Measurements from ENCODE around the gene FLAD1. TPM values are rescaled to one million over a fixed set of nuclear protein-coding genes. Genes with fewer than 3 reads are reported as not detected.

The FLAD1 gene
- total and polyA plus RNA-seq, 2 of the 8 experiments (the other 6 are each of a cell fraction or from before 2014, with no cell fraction given) = 104 to 143 TPM

GRCh38 chr1:154951901-154952657 lies 31.1 kb upstream of the FLAD1 start:
- Histone ChIP-seq H3K14ac (ENCODE audit: insufficient read length) (no peak overlapping the region), H3K18ac (ENCODE audit: extremely low read depth, low read length) (no peak overlapping the region), H3K9ac (replicated peaks in 1 of 4; ENCODE audit: extremely low read depth in 1 of 4, low read depth in 3 of 4, low read length in 3 of 4) (no peak overlapping the region), H2BK120ac (replicated peaks; ENCODE audit: low read depth, low read length) (no peak overlapping the region), H4K5ac (ENCODE audit: insufficient read length, low read depth, low read length) (no peak overlapping the region), H2BK15ac (ENCODE audit: low read length) (no peak overlapping the region), H3K79me1 (ENCODE audit: low read depth, low read length) (0 out of 2 replicates have a peak, but pooled peaks cover 6% of the 10 kb centered on the region), H2AFZ (ENCODE audit: low read length) (no peak overlapping the region), H4K20me1 (replicated peaks in 1 of 2; ENCODE audit: control insufficient read depth in 1 of 2, insufficient read depth in 2 of 2, low read length in 2 of 2) (peaks cover 1 to 8% of the 10 kb centered on the region in 2 experiments), H2BK5ac (ENCODE audit: low read depth, low read length) (no peak overlapping the region), H3K79me2 (ENCODE audit: control insufficient read depth in 1 of 2, insufficient read depth in 2 of 2, low read length in 2 of 2) (peaks cover 0 to 3% of the 10 kb centered on the region in 2 experiments; a peak in 2 of 4 replicates), H4K8ac (ENCODE audit: extremely low read depth, insufficient read depth, low read length) (peak overlapping the region; percentile 45; the same call in 1 of the 2 replicates), H3K56ac (replicated peaks; ENCODE audit: insufficient read length, low read depth, low read length) (no peak overlapping the region), H3K36me3 (ENCODE audit: control insufficient read depth in 2 of 4, insufficient read depth in 4 of 4, low read length in 3 of 4) (peaks cover 0 to 4% (median 0%) of the 10 kb centered on the region in 4 experiments; a peak in 1 of 8 replicates), H3K4ac (replicated peaks; ENCODE audit: insufficient read length, low read depth, low read length) (no peak overlapping the region), H3K4me2 (ENCODE audit: insufficient read depth in 1 of 2, low read depth in 2 of 2, low read length in 2 of 2) (no peak overlapping the region), H4K91ac (replicated peaks; ENCODE audit: insufficient read length, low read length) (no peak overlapping the region), H3K27me3 (replicated peaks in 1 of 4; ENCODE audit: control insufficient read depth in 3 of 4, extremely low read depth in 1 of 4, insufficient read depth in 3 of 4, low read length in 3 of 4) (no peaks in the 10 kb centered on the region; a peak in 1 of 7 replicates), H3K4me3 (ENCODE audit: extremely low read depth in 1 of 4, insufficient read depth in 2 of 4, low read depth in 3 of 4, low read length in 4 of 4) (no peak overlapping the region), H3K9me3 (ENCODE audit: insufficient read depth in 2 of 2, low read depth in 1 of 2, low read length in 1 of 2) (no peaks in the 10 kb centered on the region), H3K23me2 (ENCODE audit: low read depth, low read length) (peaks cover 5% of the 10 kb centered on the region), H2BK20ac (ENCODE audit: low read length) (no peak overlapping the region), H3K27ac (ENCODE audit: low read depth, low read length) (no peak overlapping the region), H2AK5ac (ENCODE audit: low read depth, low read length) (no peak overlapping the region), H3K23ac (ENCODE audit: insufficient read length) (no peak overlapping the region), H2BK12ac (ENCODE audit: low read depth, low read length) (no peak overlapping the region), H3K4me1 (replicated peaks in 1 of 4; ENCODE audit: control insufficient read depth in 3 of 4, insufficient read depth in 4 of 4, low read length in 3 of 4) (peaks cover 0 to 27% (median 6%) of the 10 kb centered on the region in 4 experiments; a peak in 6 of 7 replicates)
- ChIA-PET CTCF (ENCODE audit: partially characterized antibody) (interaction anchor here (0.8 to 9.8 kb wide), 7 partner anchors 16 to 179 kb away, joined by 3 to 132 read pairs (median 3); partner anchors contain the start of genes LENEP, PMVK and SHC1), POLR2A (ENCODE audit: partially characterized antibody) (interaction anchor here (0.8 to 18.6 kb wide), 7 partner anchors 8 to 32 kb away, joined by 3 to 662 read pairs (median 6); partner anchors contain the start of genes CKS1B, FLAD1, LENEP and PMVK)
- FAIRE-seq (no peak), DNase-seq (ENCODE audit: low read depth in 1 of 2, low spot score in 2 of 2) (no peak)
- TF ChIP-seq NRF1 (IDR thresholded peaks at IDR 0.05; ENCODE audit: low read depth, low read length) (no peak), RBBP5 (IDR thresholded peaks at IDR 0.05; ENCODE audit: borderline replicate concordance, low read depth, low read length) (no peak), POU5F1 (IDR thresholded peaks at IDR 0.05; ENCODE audit: low read depth, low read length) (no peak), ASH2L (IDR thresholded peaks at IDR 0.05; ENCODE audit: low read length) (no peak), ZNF274 (IDR thresholded peaks at IDR 0.05; ENCODE audit: borderline replicate concordance, extremely low read depth, low read length) (no peak), KDM5A (IDR thresholded peaks at IDR 0.05; ENCODE audit: low read length) (no peak), SIX5 (IDR thresholded peaks at IDR 0.05; ENCODE audit: low read depth, low read length) (no peak)
- WGBS, 2 experiments (ENCODE audit: extremely low coverage in 1 of 2, insufficient coverage in 1 of 2, insufficient read length in 1 of 2, insufficient replicate concordance in 2 of 2, low coverage in 1 of 2, low lambda C conversion rate in 2 of 2, missing lambda C conversion rate in 1 of 2) = 90% methylated on average over 15 of the region's 15 CpGs; no CpG with 5 or more reads in 1 of the 2 experiments

Measured in H1 (cell line).